WTC11 (cell line): ENCODE measurements around the gene LEMD3. TPM values are rescaled to one million over a fixed set of nuclear protein-coding genes. Genes with fewer than 3 reads are reported as not detected.

ENCODE experiments used
- ATAC-seq: fragments of 200-7000 bp; cut with Tn5 transposase; 2 replicates; pipeline ENCODE4 v1.10.0; 2021; ENCODE audit warnings: mild to moderate bottlenecking, moderate library complexity
- CTCF ChIA-PET: fragments of 300-600 bp; sonication (Branson Sonifier 250); formaldehyde crosslinking; loops from one replicate; lab custom pipeline; 2021; ENCODE audit warnings: antibody characterized with exemption; lab: Charles Lee
- POLR2A ChIA-PET: fragments of 350-600 bp; sonication (Branson Sonifier 250); formaldehyde crosslinking; loops from one replicate; lab custom pipeline; 2021; ENCODE audit warnings: antibody characterized with exemption; lab: Charles Lee
- DNase-seq: peaks from one replicate; pipeline ENCODE4 v3.0.0; 2021; ENCODE audit warnings: low spot score
- H3K27ac Mint-ChIP-seq: 2 replicates; pipeline ENCODE4 v1.8.0; 2021; ENCODE audit warnings: mixed read lengths
- H3K27me3 Mint-ChIP-seq: 2 replicates; pipeline ENCODE4 v1.8.0; 2021; ENCODE audit warnings: low read depth, mild to moderate bottlenecking, moderate library complexity, mixed read lengths
- H3K36me3 Mint-ChIP-seq: 2 replicates; pipeline ENCODE4 v1.8.0; 2021; ENCODE audit warnings: mixed read lengths
- H3K4me1 Mint-ChIP-seq: 2 replicates; pipeline ENCODE4 v1.8.0; 2022; ENCODE audit warnings: mixed read lengths
- H3K4me3 Mint-ChIP-seq: 2 replicates; pipeline ENCODE4 v1.8.0; 2021; ENCODE audit warnings: mild to moderate bottlenecking, moderate library complexity, mixed read lengths
- H3K9me3 Mint-ChIP-seq: 2 replicates; pipeline ENCODE4 v1.8.0; 2021; ENCODE audit warnings: mixed read lengths
- AR ChIP-seq: fragments of 250-450 bp; sonication (Bioruptor Pico); IDR thresholded peaks from 2 replicates; pipeline ENCODE4 v1.9.0; 2021; ENCODE audit warnings: mild to moderate bottlenecking
- CREB1 ChIP-seq: sonication (generic); formaldehyde crosslinking; IDR thresholded peaks from 2 replicates; pipeline ENCODE4 v1.8.0; 2023; ENCODE audit warnings: mild to moderate bottlenecking, missing genetic modification reagents
- CTCF ChIP-seq: fragments of 200-600 bp; IDR thresholded peaks from 2 replicates; pipeline ENCODE4 v1.8.0; 2022; ENCODE audit warnings: antibody characterized with exemption
- E2F5 ChIP-seq: sonication (generic); formaldehyde crosslinking; IDR thresholded peaks from 2 replicates; pipeline ENCODE4 v1.8.1; 2022; ENCODE audit warnings: mild to moderate bottlenecking, moderate library complexity, missing genetic modification reagents
- ELF4 ChIP-seq: sonication (generic); formaldehyde crosslinking; IDR thresholded peaks from 2 replicates; pipeline ENCODE4 v1.8.1; 2022; ENCODE audit warnings: low read depth, mild to moderate bottlenecking, moderate library complexity, missing genetic modification reagents
- FOXP1 ChIP-seq: sonication (generic); formaldehyde crosslinking; IDR thresholded peaks from 2 replicates; pipeline ENCODE4 v1.8.0; 2022; ENCODE audit warnings: missing genetic modification reagents, mild to moderate bottlenecking, moderate library complexity, borderline replicate concordance
- IRF1 ChIP-seq: sonication (generic); formaldehyde crosslinking; IDR thresholded peaks from 2 replicates; pipeline ENCODE4 v1.8.0; 2023; ENCODE audit warnings: missing genetic modification reagents
- JAZF1 ChIP-seq: fragments of 250-450 bp; sonication (Bioruptor Pico); IDR thresholded peaks from 2 replicates; pipeline ENCODE4 v1.9.0; 2021; ENCODE audit warnings: moderate library complexity, mild to moderate bottlenecking, inconsistent platforms
- MXD4 ChIP-seq: fragments of 250-450 bp; sonication (Bioruptor Pico); IDR thresholded peaks from 2 replicates; pipeline ENCODE4 v1.8.0; 2021; ENCODE audit warnings: mild to moderate bottlenecking, moderate library complexity, borderline replicate concordance
- PRRX2 ChIP-seq: fragments of 250-450 bp; sonication (Bioruptor Pico); IDR thresholded peaks from 2 replicates; pipeline ENCODE4 v1.8.0; 2021; ENCODE audit warnings: mild to moderate bottlenecking
- STAT6 ChIP-seq: sonication (generic); formaldehyde crosslinking; conservative IDR thresholded peaks from 2 replicates; pipeline ENCODE4 v1.8.1; 2023; ENCODE audit warnings: mild to moderate bottlenecking, low read depth, missing genetic modification reagents, moderate library complexity
- ZBTB43 ChIP-seq: sonication (generic); formaldehyde crosslinking; IDR thresholded peaks from 2 replicates; pipeline ENCODE4 v1.8.1; 2023; ENCODE audit warnings: mild to moderate bottlenecking, missing genetic modification reagents
- ZNF219 ChIP-seq: sonication (generic); formaldehyde crosslinking; IDR thresholded peaks from 2 replicates; pipeline ENCODE4 v1.8.0; 2023; ENCODE audit warnings: missing genetic modification reagents, mild to moderate bottlenecking, borderline replicate concordance
- ZNF232 ChIP-seq: sonication (generic); formaldehyde crosslinking; IDR thresholded peaks from 2 replicates; pipeline ENCODE4 v1.8.0; 2022; ENCODE audit warnings: mild to moderate bottlenecking, missing genetic modification reagents
- ZNF281 ChIP-seq: sonication (generic); formaldehyde crosslinking; IDR thresholded peaks from 2 replicates; pipeline ENCODE4 v1.8.0; 2023; ENCODE audit warnings: mild to moderate bottlenecking, missing genetic modification reagents
- ZNF423 ChIP-seq: fragments of 250-450 bp; sonication (Bioruptor Pico); IDR thresholded peaks from 2 replicates; pipeline ENCODE4 v2.1.2; 2022; ENCODE audit warnings: mild to moderate bottlenecking, moderate library complexity
- ZSCAN18 ChIP-seq: fragments of 250-450 bp; sonication (Bioruptor Pico); IDR thresholded peaks from 2 replicates; pipeline ENCODE4 v2.1.2; 2022; ENCODE audit warnings: mild to moderate bottlenecking, moderate library complexity
- total RNA-seq: library from RNA; stranded (reverse); gene quantifications from 3 replicates; pipeline ENCODE4 v1.2.3, GENCODE V29; 2021

LEMD3 gene
- total RNA-seq, 1 experiment from 2014 or later, result 31.3 TPM

GRCh38 chr12:65123435-65124063 is 45.8 kb upstream of the LEMD3 start:
- no peak for DNase-seq
- no peak overlapping the region for H3K27ac Mint-ChIP-seq
- peaks cover 49% of the 10 kb centered on the region for H3K27me3 Mint-ChIP-seq
- ATAC-seq, result no peak
- H3K4me3 Mint-ChIP-seq, result no peak overlapping the region
- no peaks in the 10 kb centered on the region for H3K9me3 Mint-ChIP-seq
- POLR2A ChIA-PET, result interaction anchor here (1.7 kb wide), 1 partner anchor 46 kb away, joined by 4 read pairs; the partner anchor contains the start of gene LEMD3
- no peaks in the 10 kb centered on the region for H3K36me3 Mint-ChIP-seq
- CTCF ChIA-PET, result interaction anchor here (0.8 to 6.9 kb wide), 7 partner anchors 131 to 327 kb away, joined by 3 to 50 read pairs (median 7); no protein-coding TSS in a partner anchor
- peak; percentile 59 for TF ChIP-seq CTCF
- no peak for TF ChIP-seq STAT6 (CRISPR knock-in tag)
- no peak for TF ChIP-seq PRRX2 (CRISPR knock-in tag)
- no peak for TF ChIP-seq FOXP1 (CRISPR knock-in tag)
- peaks cover 5% of the 10 kb centered on the region; the same call in 1 of the 2 replicates for H3K4me1 Mint-ChIP-seq

- no peak for DNase-seq
- H3K27me3 Mint-ChIP-seq, result peaks cover 32% of the 10 kb centered on the region
- H3K4me1 Mint-ChIP-seq, result peaks cover 5% of the 10 kb centered on the region; the same call in 1 of the 2 replicates
- ChIA-PET POLR2A (no interaction called here), CTCF (interaction anchor here (1.6 to 6.9 kb wide), 2 partner anchors 19 to 232 kb away, joined by 4 to 50 read pairs; no protein-coding TSS in a partner anchor)
- no peak overlapping the region for H3K4me3 Mint-ChIP-seq
- H3K9me3 Mint-ChIP-seq, result no peaks in the 10 kb centered on the region
- ATAC-seq, result no peak
- H3K36me3 Mint-ChIP-seq, result no peaks in the 10 kb centered on the region
- no peak overlapping the region for H3K27ac Mint-ChIP-seq
- TF ChIP-seq FOXP1 (CRISPR knock-in tag) (no peak), JAZF1 (no peak), ZSCAN18 (no peak), AR (CRISPR knock-in tag) (no peak), IRF1 (CRISPR knock-in tag) (no peak), CREB1 (CRISPR knock-in tag) (no peak), ZBTB43 (CRISPR knock-in tag) (no peak), ZNF281 (CRISPR knock-in tag) (no peak), ELF4 (CRISPR knock-in tag) (no peak), ZNF219 (CRISPR knock-in tag) (no peak), ZNF232 (no peak), ZNF423 (CRISPR knock-in tag) (no peak), MXD4 (CRISPR knock-in tag) (no peak), E2F5 (CRISPR knock-in tag) (no peak)
Measured at GRCh38 chr12:65125247-65125646, 44.1 kb upstream of the LEMD3 start.
